H1 (cell line): ENCODE measurements around the gene ANO6. TPM values are rescaled to one million over a fixed set of nuclear protein-coding genes. Genes with fewer than 3 reads are reported as not detected.

Experiments used
- CTCF ChIA-PET: fragments of 300-600 bp; sonication (Branson Sonifier 250); formaldehyde crosslinking; loops from one replicate; lab custom pipeline; 2021; ENCODE audit not compliant: partially characterized antibody; lab: Charles Lee
- POLR2A ChIA-PET: fragments of 300-600 bp; sonication (Branson Sonifier 250); formaldehyde crosslinking; loops from one replicate; lab custom pipeline; 2021; ENCODE audit warnings: inconsistent platforms; ENCODE audit not compliant: partially characterized antibody; lab: Charles Lee
- DNase-seq, 2 experiments: peaks; one replicate each; pipeline versions ENCODE4 v3.0.0 to v3.0.0-alpha.2; 2010 to 2022; ENCODE audit warnings: low spot score in 2 of 2, low read depth in 1 of 2, mixed read lengths in 1 of 2
- FAIRE-seq: peaks from 2 replicates; lab custom pipeline; 2011; peaks lifted over from hg19 to GRCh38; lab: Jason Lieb, UNC
- H2AFZ ChIP-seq: 2 replicates; pipeline ENCODE4 v1.8.1; 2012; ENCODE audit warnings: low read length, inconsistent platforms
- H2AK5ac ChIP-seq: 2 replicates; pipeline ENCODE4 v1.6.1; 2013; ENCODE audit warnings: low read depth, low read length
- H2BK120ac ChIP-seq: replicated peaks from 2 replicates; pipeline ENCODE3; 2013; ENCODE audit warnings: low read depth, low read length, inconsistent platforms
- H2BK12ac ChIP-seq: 2 replicates; pipeline ENCODE4 v1.6.1; 2013; ENCODE audit warnings: low read depth, low read length
- H2BK15ac ChIP-seq: 2 replicates; pipeline ENCODE4 v1.6.1; 2013; ENCODE audit warnings: low read length
- H2BK20ac ChIP-seq: 2 replicates; pipeline ENCODE4 v1.6.1; 2013; ENCODE audit warnings: low read length
- H2BK5ac ChIP-seq: 2 replicates; pipeline ENCODE4 v1.6.1; 2013; ENCODE audit warnings: low read depth, low read length
- H3K14ac ChIP-seq: 2 replicates; pipeline ENCODE4 v1.6.1; 2013; ENCODE audit warnings: inconsistent platforms; ENCODE audit not compliant: insufficient read length
- H3K18ac ChIP-seq: 2 replicates; pipeline ENCODE4 v1.6.1; 2013; ENCODE audit warnings: low read length; ENCODE audit errors: extremely low read depth
- H3K23ac ChIP-seq: 2 replicates; pipeline ENCODE4 v1.6.1; 2013; ENCODE audit warnings: inconsistent platforms; ENCODE audit not compliant: insufficient read length
- H3K23me2 ChIP-seq: 2 replicates; pipeline ENCODE4 v1.6.1; 2013; ENCODE audit warnings: low read depth, low read length
- H3K27ac ChIP-seq: 2 replicates; pipeline ENCODE4 v1.6.1; 2011; ENCODE audit warnings: low read depth, low read length, inconsistent platforms
- H3K27me3 ChIP-seq, 4 experiments: replicated peaks in 1 of 4; 1 replicate in 1 of 4; 2 replicates in 3 of 4; pipeline versions ENCODE4 v1.6.1 to v1.8.1; 2011 to 2013; ENCODE audit warnings: low read length in 3 of 4, mild to moderate bottlenecking in 3 of 4, inconsistent platforms in 2 of 4, mixed read lengths in 2 of 4, moderate library complexity in 1 of 4; ENCODE audit not compliant: control insufficient read depth in 3 of 4, insufficient read depth in 3 of 4; ENCODE audit errors: extremely low read depth in 1 of 4
- H3K36me3 ChIP-seq, 4 experiments: 2 replicates each; pipeline versions ENCODE4 v1.6.1 to v1.8.1; 2011 to 2013; ENCODE audit warnings: mild to moderate bottlenecking in 4 of 4, low read length in 3 of 4, moderate library complexity in 2 of 4, control low read depth in 1 of 4, inconsistent platforms in 1 of 4; ENCODE audit not compliant: insufficient read depth in 4 of 4, control insufficient read depth in 2 of 4
- H3K4ac ChIP-seq: replicated peaks from 2 replicates; pipeline ENCODE3; 2013; ENCODE audit warnings: low read length, low read depth, mixed read lengths, inconsistent platforms; ENCODE audit not compliant: insufficient read length
- H3K4me1 ChIP-seq, 4 experiments: replicated peaks in 1 of 4; 1 replicate in 1 of 4; 2 replicates in 3 of 4; pipeline versions ENCODE4 v1.6.1 to v1.8.1; 2011 to 2013; ENCODE audit warnings: low read length in 3 of 4, inconsistent platforms in 2 of 4, mixed read lengths in 1 of 4; ENCODE audit not compliant: insufficient read depth in 4 of 4, control insufficient read depth in 3 of 4
- H3K4me2 ChIP-seq, 2 experiments: 2 replicates each; pipeline versions ENCODE4 v1.6.1 to v1.8.1; 2011 to 2013; ENCODE audit warnings: low read depth in 2 of 2, low read length in 2 of 2, control low read depth in 1 of 2, inconsistent platforms in 1 of 2, mild to moderate bottlenecking in 1 of 2; ENCODE audit not compliant: insufficient read depth in 1 of 2
- H3K4me3 ChIP-seq, 4 experiments: fragments of 200-600, 300-600 bp in 1 of 4; sonication (generic), shearing (Covaris generic), sonication (Bioruptor Twin) in 1 of 4; 2 replicates each; pipeline versions ENCODE4 v1.5.1 to v1.8.1; 2011 to 2016; ENCODE audit warnings: low read length in 4 of 4, low read depth in 3 of 4, control low read depth in 2 of 4, inconsistent platforms in 2 of 4, mild to moderate bottlenecking in 2 of 4, mixed read lengths in 1 of 4, moderate library complexity in 1 of 4; ENCODE audit not compliant: insufficient read depth in 2 of 4; ENCODE audit errors: extremely low read depth in 1 of 4
- H3K56ac ChIP-seq: replicated peaks from 2 replicates; pipeline ENCODE3; 2013; ENCODE audit warnings: low read depth, mild to moderate bottlenecking, mixed read lengths, low read length, inconsistent platforms; ENCODE audit not compliant: insufficient read length
- H3K79me1 ChIP-seq: 2 replicates; pipeline ENCODE4 v1.6.1; 2013; ENCODE audit warnings: low read depth, low read length, control low read depth
- H3K79me2 ChIP-seq, 2 experiments: 2 replicates each; pipeline versions ENCODE4 v1.6.1 to v1.8.1; 2012 to 2013; ENCODE audit warnings: low read length in 2 of 2, mild to moderate bottlenecking in 2 of 2, inconsistent platforms in 1 of 2; ENCODE audit not compliant: insufficient read depth in 2 of 2, control insufficient read depth in 1 of 2
- H3K9ac ChIP-seq, 4 experiments: replicated peaks in 1 of 4; 1 replicate in 1 of 4; 2 replicates in 3 of 4; pipeline versions ENCODE4 v1.6.1 to v1.8.1; 2011 to 2013; ENCODE audit warnings: low read depth in 3 of 4, low read length in 3 of 4, control low read depth in 2 of 4, mild to moderate bottlenecking in 2 of 4, moderate library complexity in 2 of 4, inconsistent platforms in 1 of 4; ENCODE audit errors: extremely low read depth in 1 of 4
- H3K9me3 ChIP-seq, 2 experiments: 2 replicates each; pipeline versions ENCODE4 v1.6.1 to v1.8.1; 2012 to 2013; ENCODE audit warnings: mild to moderate bottlenecking in 2 of 2, moderate library complexity in 2 of 2, control low read depth in 1 of 2, inconsistent platforms in 1 of 2, low read depth in 1 of 2, low read length in 1 of 2, mixed read lengths in 1 of 2; ENCODE audit not compliant: insufficient read depth in 2 of 2
- H4K20me1 ChIP-seq, 2 experiments: replicated peaks in 1 of 2; 2 replicates each; pipeline versions ENCODE3 to v1.8.1; 2011 to 2013; ENCODE audit warnings: inconsistent platforms in 2 of 2, low read length in 2 of 2, mild to moderate bottlenecking in 1 of 2; ENCODE audit not compliant: insufficient read depth in 2 of 2, control insufficient read depth in 1 of 2
- H4K5ac ChIP-seq: 2 replicates; pipeline ENCODE4 v1.6.1; 2013; ENCODE audit warnings: low read length, low read depth, mixed read lengths, inconsistent platforms; ENCODE audit not compliant: insufficient read length
- H4K8ac ChIP-seq: 2 replicates; pipeline ENCODE4 v1.8.0; 2013; ENCODE audit warnings: mild to moderate bottlenecking, moderate library complexity, low read length, inconsistent platforms; ENCODE audit not compliant: insufficient read depth; ENCODE audit errors: extremely low read depth
- H4K91ac ChIP-seq: replicated peaks from 2 replicates; pipeline ENCODE3; 2013; ENCODE audit warnings: low read length, mixed read lengths, inconsistent platforms; ENCODE audit not compliant: insufficient read length
- CTBP2 ChIP-seq: IDR thresholded peaks from 2 replicates; pipeline ENCODE4 v1.7.0; 2011; ENCODE audit warnings: borderline replicate concordance, mild to moderate bottlenecking, moderate library complexity, mixed read lengths, low read length; ENCODE audit not compliant: insufficient read depth, insufficient read length
- GABPA ChIP-seq: IDR thresholded peaks from 2 replicates; pipeline ENCODE4 v1.6.1; 2011; ENCODE audit warnings: mild to moderate bottlenecking, low read length, moderate library complexity, borderline replicate concordance; ENCODE audit not compliant: insufficient read depth
- KDM1A ChIP-seq: fragments of 200-600, 300-600 bp; sonication (generic); IDR thresholded peaks from 2 replicates; pipeline ENCODE4 v1.7.1; 2016; ENCODE audit warnings: mild to moderate bottlenecking, low read length, borderline replicate concordance
- NRF1 ChIP-seq: IDR thresholded peaks from 2 replicates; pipeline ENCODE4 v1.6.1; 2011; ENCODE audit warnings: mild to moderate bottlenecking, low read depth, low read length, improper control_type of control experiment
- RXRA ChIP-seq: IDR thresholded peaks from 2 replicates; pipeline ENCODE4 v1.6.1; 2011; ENCODE audit warnings: low read depth, mild to moderate bottlenecking, low read length, moderate library complexity; ENCODE audit not compliant: insufficient read depth
- WGBS, 2 experiments: shearing (Covaris generic) in 1 of 2; methylation state at CpG; one replicate each; pipeline versions ENCODE4 v1.1.6 to v1.1.7; 2013 to 2015; ENCODE audit warnings: low lambda C conversion rate in 2 of 2, mixed read lengths in 2 of 2, inconsistent platforms in 1 of 2, low coverage in 1 of 2, missing lambda C conversion rate in 1 of 2; ENCODE audit not compliant: insufficient replicate concordance in 2 of 2, insufficient coverage in 1 of 2, insufficient read length in 1 of 2; ENCODE audit errors: extremely low coverage in 1 of 2, missing lambda C conversion rate in 1 of 2; 5-methylcytosine and 5-hydroxymethylcytosine counted together
- polyA plus RNA-seq, 7 experiments: library from polyadenylated mRNA; depleted of rRNA in 3 of 7; stranded (reverse) in 5 of 7; unstranded in 2 of 7; fragments of >200 nt in 5 of 7; fragments of 200-250 nt in 2 of 7; gene quantifications; 1 replicate in 5 of 7; 2 replicates in 1 of 7; 4 replicates in 1 of 7; pipeline versions ENCODE4 v1.2.1 to v1.2.3, GENCODE V29; 2011 to 2013; ENCODE audit warnings: missing spikeins in 2 of 7, mixed read lengths in 2 of 7
- total RNA-seq: library from RNA; stranded (reverse); fragmentation: NEBNext Ultra II Directional; extraction: Animal tissue kit (Norgen Biotek cat#: 25700); gene quantifications from 2 replicates; pipeline ENCODE4 v1.2.1, GENCODE V29; 2021

Gene ANO6
- total and polyA plus RNA-seq, 2 of the 8 experiments (the other 6 are each of a cell fraction or from before 2014, with no cell fraction given), result 15.1 to 39.7 TPM

DNA sequence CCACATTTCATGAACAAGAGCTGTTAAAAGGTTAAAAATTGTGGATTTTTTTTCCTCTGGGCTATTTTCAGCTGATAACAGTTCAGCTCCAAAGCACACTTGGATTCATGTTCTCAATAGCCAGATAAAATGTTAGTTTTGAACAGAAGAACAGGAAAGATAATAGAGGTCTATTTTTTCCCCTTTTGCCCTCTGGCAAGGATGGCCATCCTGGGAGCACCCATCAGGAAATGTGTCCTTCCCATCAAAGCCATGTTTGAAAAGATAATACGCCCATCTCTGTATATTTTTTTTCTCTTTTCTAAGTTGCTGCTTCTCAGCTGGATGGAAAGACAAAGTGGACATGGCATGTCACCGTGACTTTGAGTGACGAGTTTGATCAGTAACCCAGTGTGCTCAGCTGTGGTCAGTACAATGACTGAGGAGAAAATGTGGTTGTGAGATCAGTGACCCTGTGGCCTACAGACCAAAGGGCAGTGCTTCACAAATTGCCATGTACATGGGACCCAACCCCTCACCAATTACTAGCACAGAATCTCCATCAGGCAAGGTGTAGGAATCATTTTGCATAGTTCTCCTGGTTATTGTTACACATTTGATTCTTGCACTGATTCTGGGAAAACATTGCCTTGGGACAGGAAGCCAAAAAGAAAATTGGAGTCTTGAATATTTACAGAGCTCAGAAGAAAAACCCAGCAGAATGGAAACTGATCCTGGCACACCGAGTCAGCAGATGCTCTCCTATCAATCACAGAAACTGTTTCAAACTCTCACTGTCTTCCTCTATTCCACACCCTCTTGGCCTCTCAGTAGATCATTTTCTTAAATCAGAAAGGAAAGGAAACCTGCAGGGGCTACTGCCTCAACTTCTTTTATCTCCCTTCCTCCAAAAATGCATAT is 64.3 kb downstream of the ANO6 start:
- Histone ChIP-seq H3K56ac (no peak overlapping the region), H3K4me3 (no peak overlapping the region), H3K23me2 (no peaks in the 10 kb centered on the region), H3K4me2 (no peak overlapping the region), H3K4ac (no peak overlapping the region), H2BK12ac (no peak overlapping the region), H4K8ac (no peak overlapping the region), H4K20me1 (peaks cover 4% of the 10 kb centered on the region in 2 experiments), H2AK5ac (no peak overlapping the region), H3K79me1 (no peaks in the 10 kb centered on the region; the same call in 1 of the 2 replicates), H2BK15ac (no peak overlapping the region), H3K18ac (no peak overlapping the region), H3K36me3 (no peaks in the 10 kb centered on the region; a peak in 2 of 8 replicates), H2BK20ac (no peak overlapping the region), H2BK120ac (no peak overlapping the region), H3K9me3 (no peaks in the 10 kb centered on the region), H3K79me2 (peaks cover 0 to 23% of the 10 kb centered on the region in 2 experiments; a peak in 2 of 4 replicates), H2AFZ (no peak overlapping the region), H3K23ac (no peak overlapping the region), H4K5ac (no peak overlapping the region), H3K27me3 (no peaks in the 10 kb centered on the region), H3K9ac (no peak overlapping the region), H2BK5ac (no peak overlapping the region), H3K4me1 (peaks cover 2 to 7% (median 2%) of the 10 kb centered on the region in 4 experiments; a peak in 4 of 7 replicates), H3K27ac (no peak overlapping the region), H4K91ac (no peak overlapping the region), H3K14ac (no peak overlapping the region)
- TF ChIP-seq CTBP2, result no peak
- no peak for TF ChIP-seq NRF1
- no peak for TF ChIP-seq GABPA
- no peak for TF ChIP-seq KDM1A
- TF ChIP-seq RXRA, result no peak
- CTCF ChIA-PET, result interaction anchor here (1.0 to 3.8 kb wide), 3 partner anchors 11 to 110 kb away, joined by 3 to 13 read pairs (median 3); no protein-coding TSS in a partner anchor
- 85% methylated on average over 4 of the region's 4 CpGs; no CpG with 5 or more reads in 1 of the 2 experiments for WGBS, 2 experiments
- POLR2A ChIA-PET, result interaction anchor here (1.0 kb wide), 1 partner anchor 12 kb away, joined by 3 read pairs; no protein-coding TSS in a partner anchor
- FAIRE-seq (no peak), DNase-seq (no peak)
